GM21619 (cell line): Measurements from ENCODE around the gene TOLLIP.
"Not testable (repeated sequence)": the region's sequence is repeated elsewhere in the genome, so short reads cannot be mapped to it uniquely, and the experiment has no call there.

Experiments
- ATAC-seq: cut with Tn5 transposase; IDR thresholded peaks from one replicate; pipeline ENCODE4 v1.9.1; 2021; ENCODE audit not compliant: unreplicated experiment

TOLLIP gene

DNA sequence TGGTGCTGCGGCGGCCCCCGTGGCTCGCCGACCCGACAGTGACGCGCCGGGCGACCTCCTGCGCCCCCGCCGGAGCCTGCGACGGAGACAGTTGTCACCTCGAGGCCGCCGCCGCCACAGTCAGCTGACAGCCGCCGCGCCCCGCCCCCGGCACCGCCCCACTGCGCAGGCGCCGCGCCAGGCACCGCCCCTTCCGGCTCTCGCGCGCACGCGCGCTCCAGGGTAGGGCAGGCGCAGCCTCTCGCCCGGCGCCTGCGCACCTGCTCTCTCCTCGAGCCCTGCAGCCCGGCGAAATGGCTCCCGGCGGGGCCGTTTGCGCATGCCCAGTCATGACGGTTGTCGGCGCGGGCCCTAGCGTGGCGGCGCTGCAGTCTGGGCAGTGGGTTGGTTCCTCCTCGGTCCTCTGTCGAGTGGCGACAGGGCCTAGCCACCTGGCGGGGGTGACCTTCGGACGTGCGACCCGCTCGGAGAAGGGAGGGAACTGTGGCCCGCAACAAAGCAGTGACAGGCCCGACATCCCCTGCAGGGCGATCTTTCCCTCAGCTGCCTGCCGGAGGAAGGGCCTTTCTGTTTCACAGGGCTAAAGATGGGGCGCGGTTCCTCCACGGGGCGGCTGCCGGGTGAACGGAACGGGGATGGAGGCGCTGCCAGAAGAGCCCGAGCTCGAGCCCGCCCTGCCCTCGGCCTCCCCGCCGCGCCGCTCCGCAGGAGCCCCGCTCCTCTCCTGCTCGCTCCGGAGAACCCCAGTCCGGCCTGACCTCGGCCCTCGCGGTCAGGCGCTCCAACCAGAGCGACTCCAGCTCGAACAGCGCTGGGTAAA lies at the start of gene TOLLIP:
TOLLIP (minus strand) TSS at position 135 of the 820 bp plus-strand sequence; CDS start at position 1, 134 bp downstream.
- peak; percentile 78 for ATAC-seq

- not testable (repeated sequence) for ATAC-seq
These were observed 49.5 kb upstream of the TOLLIP start for GRCh38 chr11:1358931-1359330.

GRCh38 chr11:1358286-1358685 lies 48.9 kb upstream of the TOLLIP start:
- ATAC-seq = no peak

DNA sequence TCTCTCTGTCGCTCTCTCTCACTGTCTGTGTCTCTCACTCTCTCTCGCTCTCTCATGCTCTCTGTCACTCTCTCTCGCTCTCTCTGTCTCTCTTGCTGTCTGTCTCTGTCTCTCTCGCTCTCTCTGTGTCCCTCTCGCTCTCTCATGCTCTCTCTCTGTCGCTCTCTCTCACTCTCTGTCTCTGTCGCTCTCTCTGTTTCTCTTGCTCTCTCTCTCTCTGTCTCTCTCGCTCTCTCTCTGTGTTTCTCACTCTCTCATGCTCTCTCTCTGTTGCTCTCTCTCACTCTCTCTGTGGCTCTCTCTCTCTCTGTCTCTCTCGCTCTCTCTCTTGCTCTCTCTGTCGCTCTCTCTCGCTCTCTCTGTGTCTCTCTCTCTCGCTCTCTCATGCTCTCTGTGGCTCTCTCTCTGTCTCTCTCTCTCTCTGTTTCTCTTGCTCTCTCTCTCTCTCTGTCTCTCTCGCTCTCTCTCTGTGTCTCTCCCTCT lies 47.1 kb upstream of the TOLLIP start:
- no peak for ATAC-seq

DNA sequence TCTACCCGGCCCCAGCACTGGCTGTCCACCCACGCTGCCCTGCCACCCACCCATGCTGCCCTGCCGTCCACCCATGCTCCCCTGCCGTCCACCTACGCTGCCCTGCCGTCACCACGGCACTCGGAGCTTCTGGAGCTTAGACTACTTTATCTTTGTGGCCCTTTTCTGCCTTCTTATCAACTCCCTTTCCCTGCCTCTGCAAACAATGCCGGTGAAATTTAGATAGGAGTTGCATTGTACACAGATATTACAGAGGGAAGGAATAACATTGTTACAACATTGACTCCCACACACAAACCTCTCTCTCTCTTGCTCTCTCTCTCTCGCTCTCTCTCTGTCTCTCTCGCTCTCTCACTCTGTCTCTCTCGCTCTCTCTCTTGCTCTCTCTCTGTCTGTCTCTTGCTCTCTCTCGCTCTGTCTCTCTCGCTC lies 46.6 kb upstream of the TOLLIP start:
- ATAC-seq = no peak

DNA sequence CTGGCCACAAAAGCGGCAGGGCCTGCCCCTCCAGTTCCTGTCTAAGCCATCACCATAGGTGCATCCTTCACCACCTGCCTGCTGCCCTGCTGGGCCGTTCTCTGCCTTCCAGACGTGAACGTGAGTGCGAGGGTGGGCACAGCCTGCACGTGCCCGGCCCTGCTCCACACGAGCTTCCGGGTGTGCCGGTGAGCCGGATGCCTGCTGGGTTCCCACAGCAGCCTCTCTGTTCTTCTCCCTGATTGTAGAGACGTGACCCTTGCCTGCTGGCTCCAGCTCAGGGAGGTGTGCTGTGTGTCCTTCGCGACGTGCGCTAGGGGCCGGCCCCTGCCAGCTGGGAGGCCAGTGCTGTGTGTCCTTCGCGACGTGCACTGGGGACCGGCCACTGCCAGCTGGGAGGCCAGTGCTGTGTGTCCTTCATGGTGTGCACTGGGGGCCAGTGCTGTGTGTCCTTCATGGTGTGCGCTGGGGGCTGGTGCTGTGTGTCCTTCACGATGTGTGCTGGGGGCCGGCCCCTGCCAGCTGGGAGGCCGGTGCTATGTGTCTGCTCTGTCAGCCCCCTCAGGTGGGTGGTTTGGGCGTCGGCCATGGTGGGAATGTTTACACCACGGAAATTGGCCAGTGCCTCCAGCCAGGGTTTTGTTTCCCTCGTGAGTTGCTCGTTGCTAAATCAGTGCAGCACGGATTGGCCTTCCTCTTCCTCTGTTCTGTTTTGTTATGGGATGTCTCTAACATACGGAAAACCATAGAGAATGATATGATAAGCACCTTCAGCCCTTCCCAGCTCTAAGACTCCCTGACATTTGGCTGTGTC lies 44.9 kb upstream of the TOLLIP start:
- ATAC-seq = no peak

DNA sequence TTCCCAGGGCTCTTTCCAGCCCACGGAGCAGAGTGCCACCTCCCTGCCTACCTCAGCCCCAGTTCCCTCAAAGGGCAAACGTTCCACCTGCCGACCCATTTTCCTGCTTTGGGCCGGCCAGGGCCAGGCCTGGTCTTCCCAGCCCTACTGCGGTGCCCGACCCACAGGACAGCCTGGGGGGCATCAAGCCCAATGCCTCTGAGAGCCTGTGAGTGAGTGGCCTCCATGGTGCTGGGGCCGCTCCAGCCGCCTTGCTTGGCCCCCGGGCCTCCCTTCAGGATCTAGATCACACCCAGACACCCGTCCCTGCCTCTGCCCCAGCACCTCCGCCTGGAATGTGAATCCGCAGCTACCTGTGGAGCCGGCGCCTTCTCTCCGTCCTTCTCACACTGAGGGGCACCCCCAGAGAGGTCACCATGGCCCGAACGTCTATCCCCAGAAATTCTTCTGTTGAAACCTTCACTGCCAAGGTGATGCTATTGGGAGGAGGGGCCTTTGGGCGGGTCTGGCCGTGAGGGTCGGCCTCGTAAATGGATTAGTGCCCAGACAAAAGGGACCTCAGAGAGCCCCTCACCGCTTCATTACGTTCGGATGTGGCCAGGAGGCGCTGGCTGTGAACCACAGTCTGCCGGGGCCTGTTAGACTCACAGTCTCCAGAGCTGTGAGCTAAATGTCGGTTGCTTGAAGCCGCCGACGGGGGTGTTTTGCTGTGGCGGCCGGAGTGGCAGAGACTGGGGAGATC lies 44.1 kb upstream of the TOLLIP start:
- ATAC-seq = no peak

DNA sequence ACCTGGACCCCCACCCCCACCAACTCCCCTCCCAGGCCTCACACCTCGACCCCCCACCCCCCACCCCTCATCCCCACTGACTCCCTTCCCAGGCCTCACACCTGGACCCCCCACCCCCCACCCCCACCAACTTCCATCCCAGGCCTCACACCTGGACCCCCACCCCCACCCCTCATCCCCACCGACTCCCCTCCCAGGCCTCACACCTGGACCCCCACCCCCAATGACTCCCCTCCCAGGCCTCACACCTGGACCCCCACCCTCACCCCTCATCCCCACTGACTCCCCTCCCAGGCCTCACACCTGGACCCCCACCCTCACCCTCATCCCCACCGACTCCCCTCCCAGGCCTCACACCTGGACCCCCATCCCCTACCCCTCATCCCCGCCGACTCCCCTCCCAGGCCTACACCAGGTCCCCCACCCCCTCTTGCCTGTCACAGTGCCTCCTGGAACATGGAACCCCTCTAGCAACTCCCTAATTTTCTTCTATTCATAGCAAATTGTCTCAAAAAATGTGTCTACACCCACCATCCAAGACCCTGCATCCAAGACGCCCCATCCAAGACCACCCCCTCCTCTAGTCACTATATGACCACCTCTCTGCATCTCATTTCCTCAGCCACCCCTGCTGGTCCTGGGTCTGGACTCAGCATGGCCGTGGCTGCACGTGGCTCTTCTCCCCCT lies 43.4 kb upstream of the TOLLIP start:
- no peak for ATAC-seq

DNA sequence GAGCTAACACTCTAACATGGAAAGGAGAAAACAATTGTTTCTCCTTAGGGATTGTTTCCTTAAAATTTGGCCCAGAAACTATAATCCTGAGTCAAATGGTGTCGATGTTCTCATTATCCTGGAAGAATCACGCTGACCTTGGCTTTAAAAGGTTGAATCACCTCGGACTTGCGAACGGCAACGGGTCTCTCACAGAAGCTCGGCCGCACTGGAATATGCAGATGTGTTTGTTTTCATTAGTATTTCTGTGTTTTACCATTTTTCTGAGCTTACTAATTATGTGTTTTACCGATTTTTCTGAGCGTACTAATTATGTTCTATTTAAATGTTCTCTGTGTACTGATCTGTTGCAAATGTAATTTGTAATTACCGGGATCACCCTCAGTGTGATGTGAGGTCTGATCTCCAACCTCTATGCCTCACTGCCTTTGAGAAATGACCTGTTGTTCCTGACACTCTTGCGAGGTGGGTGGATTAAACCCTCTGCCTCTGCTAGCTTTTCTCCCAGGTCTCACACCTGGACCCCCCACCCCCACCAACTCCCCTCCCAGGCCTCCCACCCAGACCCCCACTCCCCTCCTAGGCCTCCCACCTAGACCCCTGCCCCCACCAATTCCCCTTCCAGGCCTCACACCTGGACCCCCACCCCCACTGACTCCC lies 42.0 kb upstream of the TOLLIP start:
- no peak for ATAC-seq

GRCh38 chr11:1350086-1350725 lies 40.8 kb upstream of the TOLLIP start:
- no peak for ATAC-seq

DNA sequence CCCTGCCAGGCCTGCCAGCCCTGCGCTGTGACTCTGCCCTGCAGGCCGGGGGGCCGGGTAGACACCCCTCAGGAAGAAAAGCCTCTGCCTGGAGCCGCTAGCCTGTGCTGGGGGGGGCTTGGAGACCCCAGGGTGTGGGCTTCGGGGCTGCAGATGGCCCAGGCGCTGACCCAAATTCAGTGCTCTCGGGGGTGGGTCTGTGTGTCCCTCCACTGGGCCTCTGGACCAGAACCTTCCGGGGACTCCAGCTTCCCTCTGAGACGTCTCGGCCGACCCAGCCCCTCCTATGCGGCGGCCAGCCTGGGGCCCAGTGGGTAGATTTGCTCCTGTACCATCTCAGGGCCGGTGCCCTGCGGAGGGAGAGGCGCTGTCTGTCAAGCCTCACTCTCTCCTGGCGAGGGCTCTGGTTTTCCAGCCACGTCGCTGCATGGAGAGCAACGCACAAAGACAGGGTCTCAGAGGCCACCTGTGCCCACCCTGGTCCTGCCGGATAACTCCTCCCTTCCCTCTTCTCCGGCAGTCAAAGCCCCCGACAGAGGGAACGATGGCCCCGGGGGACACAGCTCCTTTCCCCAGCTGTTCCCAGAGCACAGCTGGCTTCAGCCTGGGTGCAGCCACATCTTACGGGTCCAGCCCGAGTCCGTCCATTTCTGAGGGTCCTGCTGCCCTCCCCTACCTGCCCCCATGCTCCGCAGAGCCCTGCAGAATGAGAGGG lies 40.1 kb upstream of the TOLLIP start:
- no peak for ATAC-seq

DNA sequence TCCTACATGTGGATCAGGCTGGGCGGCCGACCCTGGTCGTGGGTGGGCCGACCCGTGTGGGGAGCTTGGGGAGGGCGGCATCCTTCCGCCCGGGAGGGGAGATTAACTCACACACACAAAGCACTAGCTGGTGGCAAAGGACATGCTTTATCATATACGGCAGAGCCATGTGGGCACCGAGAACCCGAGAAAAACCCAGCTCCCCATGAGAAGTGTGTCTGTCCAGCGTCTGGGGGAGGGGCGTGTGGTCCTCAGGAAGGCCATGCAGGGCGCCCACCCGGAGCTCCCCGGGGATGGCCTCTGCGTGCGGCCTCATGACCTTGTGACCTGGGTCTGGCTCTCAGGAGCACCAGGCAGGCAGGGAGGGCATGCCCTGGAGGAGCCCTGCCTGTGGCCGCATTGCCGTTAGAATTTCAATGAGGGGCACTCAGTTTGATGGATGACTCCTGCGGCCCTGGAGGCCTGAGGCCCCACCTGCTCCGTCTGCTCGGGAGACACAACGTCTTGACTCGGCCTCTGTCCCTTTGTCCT lies 39.4 kb upstream of the TOLLIP start:
- no peak for ATAC-seq

DNA sequence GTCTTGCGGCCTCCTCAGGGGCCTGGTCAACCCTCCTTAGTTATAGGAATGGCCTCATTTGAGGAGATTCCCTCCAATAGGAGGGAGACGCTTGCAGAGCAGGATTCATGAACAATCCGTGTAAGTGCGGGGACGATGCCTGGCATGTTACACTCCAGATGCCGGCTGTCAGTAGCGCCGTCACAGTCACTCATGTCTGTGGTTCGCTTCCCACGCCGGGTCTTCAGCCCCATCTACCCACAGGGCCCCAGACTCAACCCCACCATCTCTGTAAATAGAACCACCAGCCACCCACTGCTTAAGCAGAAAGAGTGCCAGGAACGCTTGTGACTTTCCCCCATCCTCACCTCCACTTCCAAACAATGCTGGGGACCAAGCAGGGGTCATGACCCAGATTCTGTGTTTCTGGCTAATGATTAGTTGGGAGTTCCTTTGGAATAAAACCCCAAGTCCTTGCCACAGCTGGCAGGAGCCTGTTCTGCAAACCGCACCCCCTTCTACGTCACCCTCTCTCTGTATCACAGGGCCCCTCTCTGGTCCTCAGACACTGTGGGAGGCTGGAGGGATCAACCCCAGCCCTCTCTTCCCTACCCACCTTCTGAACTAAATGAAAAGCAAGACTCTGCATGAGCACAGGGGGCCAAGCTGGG lies 38.8 kb upstream of the TOLLIP start:
- no peak for ATAC-seq

DNA sequence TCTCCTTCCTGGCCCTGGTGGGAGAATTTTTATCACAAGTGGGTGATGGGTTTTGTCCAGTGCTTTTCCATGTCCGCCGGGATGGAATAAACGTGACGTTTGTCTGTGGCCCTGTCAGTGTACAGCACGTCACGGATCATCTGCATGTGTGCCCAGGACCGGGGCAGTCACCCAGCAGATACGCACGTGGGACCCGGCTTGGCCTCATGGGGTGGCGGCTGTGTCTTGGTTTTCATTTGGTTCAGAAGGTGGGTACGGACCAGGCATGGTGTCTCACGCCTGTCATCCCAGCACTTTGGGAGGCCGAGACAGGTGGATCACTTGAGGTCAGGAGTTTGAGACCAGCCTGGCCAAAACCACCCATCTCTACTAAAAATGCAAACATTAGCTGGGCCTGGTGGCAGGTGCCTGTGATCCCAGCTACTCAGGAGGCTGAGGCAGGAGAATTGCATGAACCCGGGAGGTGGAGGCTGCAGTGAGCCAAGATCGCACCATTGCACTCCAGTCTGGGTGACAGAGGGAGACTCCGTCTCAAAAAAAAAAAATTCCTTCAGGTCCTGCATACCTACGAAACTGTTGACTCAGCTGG lies 38.1 kb upstream of the TOLLIP start:
- not testable (repeated sequence) for ATAC-seq

DNA sequence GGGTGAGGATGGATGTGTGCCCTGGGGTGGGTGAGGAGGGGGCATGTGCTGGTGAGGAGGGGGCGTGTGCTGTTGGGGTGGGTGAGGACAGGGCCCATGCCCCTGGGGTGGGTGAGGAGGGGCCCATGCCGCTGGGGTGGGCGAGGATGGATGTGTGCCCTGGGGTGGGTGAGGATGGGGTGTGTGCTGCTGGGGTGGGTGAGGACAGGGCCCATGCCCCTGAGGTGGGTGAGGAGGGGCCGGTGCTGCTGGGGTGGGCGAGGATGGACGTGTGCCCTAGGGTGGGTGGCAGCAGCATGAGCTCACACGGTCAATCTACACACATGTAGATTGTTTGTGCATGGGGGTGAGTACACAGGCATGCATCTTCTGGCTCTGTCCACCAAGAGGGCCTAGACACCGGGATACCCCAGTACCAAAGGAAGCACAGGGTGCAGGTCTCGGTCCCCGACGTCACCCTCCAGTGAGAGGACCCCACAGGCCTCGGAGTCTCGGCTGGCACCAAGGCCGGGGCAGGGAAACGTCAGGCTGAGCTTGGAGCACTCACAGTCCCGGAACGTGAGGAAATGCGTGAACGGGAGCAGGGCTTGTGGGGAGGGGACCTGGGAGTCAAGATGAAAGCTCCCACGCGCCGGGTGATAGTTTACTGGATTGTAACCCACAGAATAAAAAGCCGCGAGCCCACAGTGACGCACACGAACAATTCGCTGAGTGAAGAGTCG lies 37.4 kb upstream of the TOLLIP start:
- no peak for ATAC-seq

GRCh38 chr11:1345737-1346513 lies 36.5 kb upstream of the TOLLIP start:
- ATAC-seq = no peak
